ENCODE data around the gene TENT5C. TPM values are rescaled to one million over a fixed set of nuclear protein-coding genes. Genes with fewer than 3 reads are reported as not detected.

Gene TENT5C
- total RNA-seq, 1 experiment from 2014 or later = 1.4 TPM

GRCh38 chr1:117608758-117609157, 2.9 kb downstream of the TENT5C start (continued):
- TF ChIP-seq PRRX2 (CRISPR knock-in tag; IDR thresholded peaks at IDR 0.05) = no peak
- no peak for TF ChIP-seq CREB1 (CRISPR knock-in tag; IDR thresholded peaks at IDR 0.05)
- TF ChIP-seq SP1 (CRISPR knock-in tag; conservative IDR thresholded peaks at IDR 0.05) = no peak
- no peak for TF ChIP-seq ETV6 (CRISPR knock-in tag; IDR thresholded peaks at IDR 0.05)
- no peak for TF ChIP-seq STAT6 (CRISPR knock-in tag; conservative IDR thresholded peaks at IDR 0.05; ENCODE audit: low read depth)
- TF ChIP-seq ZBTB21 (CRISPR knock-in tag; IDR thresholded peaks at IDR 0.05; ENCODE audit: borderline replicate concordance) = no peak
- no peak for TF ChIP-seq ESRRA (CRISPR knock-in tag; IDR thresholded peaks at IDR 0.05; ENCODE audit: borderline replicate concordance)
- no peak for TF ChIP-seq JAZF1 (CRISPR knock-in tag; IDR thresholded peaks at IDR 0.05)
- no peak for TF ChIP-seq TCF7 (CRISPR knock-in tag; IDR thresholded peaks at IDR 0.05; ENCODE audit: low read depth)
- no peak for TF ChIP-seq PREB (CRISPR knock-in tag; IDR thresholded peaks at IDR 0.05; ENCODE audit: borderline replicate concordance)

GRCh38 chr1:117609471-117609911, 3.6 kb downstream of the TENT5C start:
- POLR2A ChIA-PET = no interaction called here
- ATAC-seq (no peak), DNase-seq (ENCODE audit: low spot score) (no peak)
- CTCF ChIA-PET = interaction anchor here (1.2 kb wide), 1 partner anchor 75 kb away, joined by 4 read pairs; no protein-coding TSS in a partner anchor
- Mint-ChIP-seq H3K27me3 (ENCODE audit: low read depth) (peaks cover 56% of the 10 kb centered on the region), H3K9me3 (no peaks in the 10 kb centered on the region), H3K27ac (no peak overlapping the region), H3K4me1 (peaks cover 34% of the 10 kb centered on the region), H3K4me3 (no peak overlapping the region), H3K36me3 (no peaks in the 10 kb centered on the region)
- TF ChIP-seq NR1H2 (CRISPR knock-in tag; IDR thresholded peaks at IDR 0.05) (no peak), ZNF263 (CRISPR knock-in tag; IDR thresholded peaks at IDR 0.05; ENCODE audit: low read depth) (no peak), ETV6 (CRISPR knock-in tag; IDR thresholded peaks at IDR 0.05) (no peak), ZNF281 (CRISPR knock-in tag; IDR thresholded peaks at IDR 0.05) (no peak)

GRCh38 chr1:117610036-117610435, 4.2 kb downstream of the TENT5C start:
- no peak for DNase-seq (ENCODE audit: low spot score)
- no peak for ATAC-seq
- Mint-ChIP-seq H3K36me3 (no peaks in the 10 kb centered on the region), H3K4me1 (peaks cover 36% of the 10 kb centered on the region), H3K9me3 (no peaks in the 10 kb centered on the region), H3K27ac (no peak overlapping the region), H3K27me3 (ENCODE audit: low read depth) (peaks cover 55% of the 10 kb centered on the region), H3K4me3 (no peak overlapping the region)
- ChIA-PET CTCF (interaction anchor here (1.2 kb wide), 1 partner anchor 75 kb away, joined by 4 read pairs; no protein-coding TSS in a partner anchor), POLR2A (no interaction called here)
- no peak for TF ChIP-seq ZSCAN18 (CRISPR knock-in tag; IDR thresholded peaks at IDR 0.05)
- TF ChIP-seq ZBTB43 (CRISPR knock-in tag; IDR thresholded peaks at IDR 0.05) = no peak
- no peak for TF ChIP-seq TEAD1 (CRISPR knock-in tag; IDR thresholded peaks at IDR 0.05)
- no peak for TF ChIP-seq ZNF281 (CRISPR knock-in tag; IDR thresholded peaks at IDR 0.05)
- TF ChIP-seq RELA (CRISPR knock-in tag; IDR thresholded peaks at IDR 0.05; ENCODE audit: borderline replicate concordance) = no peak
- no peak for TF ChIP-seq CREM (CRISPR knock-in tag; IDR thresholded peaks at IDR 0.05)
- TF ChIP-seq E2F5 (CRISPR knock-in tag; IDR thresholded peaks at IDR 0.05) = no peak
